Mesenchymal stem cell (in vitro differentiated cells and primary cell): ENCODE measurements around the gene CA10.

Source experiments
- DNase-seq: peaks from one replicate; pipeline ENCODE4 v3.0.0-alpha.2; 2013
- H2AFZ ChIP-seq: one replicate; pipeline ENCODE4 v1.6.1; 2013; ENCODE audit warnings: low read depth, mild to moderate bottlenecking, control low read depth, inconsistent platforms, low read length, moderate library complexity
- H2AK5ac ChIP-seq: 2 replicates; pipeline ENCODE4 v1.6.1; 2013; ENCODE audit warnings: low read length, moderate library complexity, mild to moderate bottlenecking, inconsistent platforms; ENCODE audit not compliant: severe bottlenecking
- H2BK120ac ChIP-seq: one replicate; pipeline ENCODE4 v1.6.1; 2013; ENCODE audit warnings: low read depth, mild to moderate bottlenecking, inconsistent platforms, low read length, moderate library complexity
- H2BK12ac ChIP-seq, 2 experiments: one replicate each; pipeline ENCODE4 v1.6.1; 2013; ENCODE audit warnings: inconsistent platforms in 2 of 2, low read length in 2 of 2, mild to moderate bottlenecking in 2 of 2, moderate library complexity in 2 of 2, control low read depth in 1 of 2
- H2BK15ac ChIP-seq: one replicate; pipeline ENCODE4 v1.6.1; 2013; ENCODE audit warnings: mild to moderate bottlenecking, low read depth, inconsistent platforms; ENCODE audit not compliant: poor library complexity, severe bottlenecking
- H2BK5ac ChIP-seq: 2 replicates; pipeline ENCODE4 v1.6.1; 2013; ENCODE audit warnings: low read depth, mild to moderate bottlenecking, low read length, control low read depth, inconsistent platforms; ENCODE audit not compliant: poor library complexity, severe bottlenecking
- H3K14ac ChIP-seq, 2 experiments: one replicate each; pipeline ENCODE4 v1.6.1; 2013; ENCODE audit warnings: inconsistent platforms in 2 of 2, low read length in 2 of 2, control low read depth in 1 of 2, mild to moderate bottlenecking in 1 of 2, moderate library complexity in 1 of 2
- H3K18ac ChIP-seq, 2 experiments: one replicate each; pipeline ENCODE4 v1.6.1; 2013; ENCODE audit warnings: inconsistent platforms in 2 of 2, low read length in 2 of 2, control low read depth in 1 of 2, low read depth in 1 of 2, mild to moderate bottlenecking in 1 of 2
- H3K23ac ChIP-seq, 2 experiments: one replicate each; pipeline ENCODE4 v1.6.1; 2013; ENCODE audit warnings: inconsistent platforms in 2 of 2, low read length in 2 of 2, mild to moderate bottlenecking in 2 of 2, moderate library complexity in 2 of 2, control low read depth in 1 of 2
- H3K27ac ChIP-seq: 2 replicates; pipeline ENCODE4 v1.5.1; 2013; ENCODE audit warnings: mild to moderate bottlenecking, moderate library complexity, low read length, control low read depth, inconsistent platforms; ENCODE audit not compliant: poor library complexity, severe bottlenecking
- H3K27me3 ChIP-seq, 2 experiments: 2 replicates each; pipeline versions ENCODE4 v1.6.1 to v1.7.0; 2013; ENCODE audit warnings: low read length in 2 of 2, mild to moderate bottlenecking in 2 of 2, moderate library complexity in 2 of 2, control low read depth in 1 of 2, inconsistent platforms in 1 of 2; ENCODE audit not compliant: control insufficient read depth in 1 of 2, insufficient read depth in 1 of 2
- H3K36me3 ChIP-seq, 2 experiments: 2 replicates each; pipeline versions ENCODE4 v1.6.1 to v1.7.0; 2013; ENCODE audit warnings: low read length in 2 of 2, control low read depth in 1 of 2, inconsistent platforms in 1 of 2, low read depth in 1 of 2, mild to moderate bottlenecking in 1 of 2; ENCODE audit not compliant: insufficient read depth in 2 of 2, control insufficient read depth in 1 of 2
- H3K4ac ChIP-seq, 2 experiments: one replicate each; pipeline ENCODE4 v1.6.1; 2013; ENCODE audit warnings: inconsistent platforms in 2 of 2, low read length in 2 of 2, mild to moderate bottlenecking in 2 of 2, moderate library complexity in 2 of 2, control low read depth in 1 of 2, low read depth in 1 of 2
- H3K4me1 ChIP-seq: 2 replicates; pipeline ENCODE4 v1.6.1; 2013; ENCODE audit warnings: low read depth, low read length, control low read depth; ENCODE audit not compliant: control insufficient read depth, insufficient read depth
- H3K4me2 ChIP-seq: 2 replicates; pipeline ENCODE4 v1.6.1; 2013; ENCODE audit warnings: low read length, mild to moderate bottlenecking, inconsistent platforms; ENCODE audit not compliant: poor library complexity, severe bottlenecking
- H3K4me3 ChIP-seq, 2 experiments: 2 replicates each; pipeline versions ENCODE4 v1.5.1 to v1.7.0; 2013; ENCODE audit warnings: low read length in 2 of 2, mild to moderate bottlenecking in 2 of 2, control low read depth in 1 of 2, low read depth in 1 of 2; ENCODE audit not compliant: insufficient read depth in 1 of 2
- H3K79me1 ChIP-seq: replicated peaks from 2 replicates; pipeline ENCODE4 v1.6.1; 2013; ENCODE audit warnings: mild to moderate bottlenecking, control low read depth, low read length, inconsistent platforms; ENCODE audit not compliant: poor library complexity, severe bottlenecking
- H3K9ac ChIP-seq: 2 replicates; pipeline ENCODE4 v1.7.0; 2013; ENCODE audit warnings: mild to moderate bottlenecking, low read length, moderate library complexity
- H3K9me3 ChIP-seq: 2 replicates; pipeline ENCODE4 v1.7.0; 2013; ENCODE audit warnings: mild to moderate bottlenecking, low read length; ENCODE audit not compliant: control insufficient read depth
- H4K8ac ChIP-seq: one replicate; pipeline ENCODE4 v1.6.1; 2013; ENCODE audit warnings: inconsistent platforms, mild to moderate bottlenecking, low read length, moderate library complexity
- H4K91ac ChIP-seq: one replicate; pipeline ENCODE4 v1.6.1; 2013; ENCODE audit warnings: mild to moderate bottlenecking, low read length, inconsistent platforms
- WGBS: methylation state at CpG from one replicate; pipeline ENCODE4 v1.1.7; 2013; ENCODE audit warnings: mixed read lengths; 5-methylcytosine and 5-hydroxymethylcytosine counted together

CA10 gene

DNA sequence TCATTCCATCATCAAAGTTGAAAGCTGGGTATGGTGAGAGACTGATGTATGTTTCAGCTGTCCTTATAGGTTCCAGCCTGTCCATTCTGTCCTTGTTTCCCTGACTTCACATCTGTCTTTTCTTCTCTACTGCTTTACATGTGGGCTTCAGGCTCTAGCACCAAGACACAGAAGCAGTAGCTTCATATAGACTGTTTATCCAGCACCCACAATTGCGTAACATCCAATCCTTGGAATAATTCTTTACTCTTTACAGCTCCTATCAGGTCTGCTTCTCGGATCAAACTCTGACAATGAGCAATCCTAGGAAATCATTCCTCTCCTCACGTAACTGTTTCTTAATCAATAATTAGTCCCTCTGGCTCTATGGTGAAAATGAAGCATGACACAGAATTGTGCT, 158.9 kb downstream of the CA10 start:
- Histone ChIP-seq H2BK120ac (no peak overlapping the region), H4K91ac (no peak overlapping the region), H3K4me1 (no peaks in the 10 kb centered on the region), H3K9me3 (no peaks in the 10 kb centered on the region), H3K18ac (no peak overlapping the region), H2AK5ac (no peak overlapping the region), H3K27ac (no peak overlapping the region), H3K23ac (no peak overlapping the region), H3K9ac (no peak overlapping the region), H2BK5ac (no peak overlapping the region), H3K36me3 (no peaks in the 10 kb centered on the region), H3K27me3 (no peaks in the 10 kb centered on the region), H3K79me1 (no peaks in the 10 kb centered on the region), H3K4me3 (no peak overlapping the region), H3K4ac (no peak overlapping the region), H3K4me2 (no peak overlapping the region), H3K14ac (no peak overlapping the region), H4K8ac (no peak overlapping the region), H2BK12ac (no peak overlapping the region), H2AFZ (no peak overlapping the region), H2BK15ac (no peak overlapping the region)
- 66% methylated on average over 2 of the region's 3 CpGs for WGBS
- DNase-seq: no peak

DNA sequence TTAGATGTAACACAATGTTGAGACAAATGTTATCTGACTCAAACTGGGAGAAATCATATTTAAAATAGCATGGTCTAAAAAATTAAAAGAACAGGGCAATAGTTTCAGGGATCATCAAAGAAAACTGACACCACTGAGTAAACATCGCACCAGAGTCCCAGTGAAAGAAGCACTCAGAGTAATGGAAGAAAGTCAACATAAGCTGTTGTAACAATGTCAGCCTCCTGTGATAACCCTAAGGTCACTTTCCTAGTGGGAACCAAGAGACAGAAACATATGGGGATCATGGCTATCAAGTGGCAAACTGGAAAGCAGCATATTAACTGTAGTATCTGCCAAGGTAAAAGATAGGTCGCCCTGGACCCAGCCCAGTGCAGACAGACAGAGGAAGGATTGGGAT, 160.8 kb downstream of the CA10 start:
- H3K9me3 ChIP-seq: no peaks in the 10 kb centered on the region
- no peak overlapping the region for H3K4ac ChIP-seq
- no peaks in the 10 kb centered on the region for H3K36me3 ChIP-seq
- no peak overlapping the region for H2BK15ac ChIP-seq
- no peak overlapping the region for H3K4me3 ChIP-seq
- DNase-seq: no peak
- no peak overlapping the region for H3K18ac ChIP-seq
- no peaks in the 10 kb centered on the region for H3K27me3 ChIP-seq
- H3K4me1 ChIP-seq: no peaks in the 10 kb centered on the region
- no peak overlapping the region for H3K4me2 ChIP-seq
- no peak overlapping the region for H2BK5ac ChIP-seq
- H3K23ac ChIP-seq: no peak overlapping the region
- H2BK120ac ChIP-seq: no peak overlapping the region
- no peak overlapping the region for H3K14ac ChIP-seq
- H2BK12ac ChIP-seq: no peak overlapping the region
- H3K79me1 ChIP-seq: no peaks in the 10 kb centered on the region
- H4K8ac ChIP-seq: no peak overlapping the region
- H3K9ac ChIP-seq: no peak overlapping the region
- H2AK5ac ChIP-seq: no peak overlapping the region
- H4K91ac ChIP-seq: no peak overlapping the region
- H2AFZ ChIP-seq: no peak overlapping the region
- no peak overlapping the region for H3K27ac ChIP-seq
- 75% methylated on average over 2 of the region's 2 CpGs for WGBS

DNA sequence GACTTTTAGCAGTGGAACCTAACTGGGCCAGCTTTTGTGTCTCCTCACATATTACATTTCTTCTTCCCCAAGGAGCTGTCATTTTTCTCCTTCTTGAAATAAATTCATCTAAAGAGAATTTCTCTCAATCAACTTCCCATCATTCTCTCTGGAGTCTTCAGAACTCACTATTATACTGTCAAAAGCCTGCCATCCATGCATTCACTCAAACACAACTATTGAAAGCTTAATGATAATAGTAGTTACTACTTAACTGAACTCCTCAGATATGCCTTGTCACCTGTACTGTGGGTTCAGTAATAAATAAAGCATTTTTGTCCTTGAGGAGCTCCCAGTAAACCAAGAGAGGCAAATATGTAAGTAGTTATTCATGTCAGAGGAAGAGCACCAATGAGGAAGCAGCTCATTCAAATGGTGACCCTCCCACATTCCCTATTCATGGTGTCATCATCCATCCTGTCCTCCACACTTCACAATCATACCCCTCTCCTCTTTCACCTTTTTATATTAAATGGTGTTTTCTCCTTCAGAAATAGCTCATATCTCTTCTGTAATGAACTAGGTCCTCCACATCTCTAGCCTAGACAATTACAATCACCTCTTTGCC, 162.6 kb downstream of the CA10 start:
- Histone ChIP-seq H2BK120ac (no peak overlapping the region), H2AK5ac (no peak overlapping the region), H3K4me2 (no peak overlapping the region), H3K4me3 (no peak overlapping the region), H2AFZ (no peak overlapping the region), H4K8ac (no peak overlapping the region), H2BK5ac (no peak overlapping the region), H2BK15ac (no peak overlapping the region), H2BK12ac (no peak overlapping the region), H3K23ac (no peak overlapping the region), H3K9ac (no peak overlapping the region), H3K4me1 (no peaks in the 10 kb centered on the region), H3K79me1 (no peaks in the 10 kb centered on the region), H3K9me3 (no peaks in the 10 kb centered on the region), H3K36me3 (no peaks in the 10 kb centered on the region), H3K27me3 (no peaks in the 10 kb centered on the region), H3K4ac (no peak overlapping the region), H3K18ac (no peak overlapping the region), H3K27ac (no peak overlapping the region), H3K14ac (no peak overlapping the region), H4K91ac (no peak overlapping the region)
- no peak for DNase-seq

DNA sequence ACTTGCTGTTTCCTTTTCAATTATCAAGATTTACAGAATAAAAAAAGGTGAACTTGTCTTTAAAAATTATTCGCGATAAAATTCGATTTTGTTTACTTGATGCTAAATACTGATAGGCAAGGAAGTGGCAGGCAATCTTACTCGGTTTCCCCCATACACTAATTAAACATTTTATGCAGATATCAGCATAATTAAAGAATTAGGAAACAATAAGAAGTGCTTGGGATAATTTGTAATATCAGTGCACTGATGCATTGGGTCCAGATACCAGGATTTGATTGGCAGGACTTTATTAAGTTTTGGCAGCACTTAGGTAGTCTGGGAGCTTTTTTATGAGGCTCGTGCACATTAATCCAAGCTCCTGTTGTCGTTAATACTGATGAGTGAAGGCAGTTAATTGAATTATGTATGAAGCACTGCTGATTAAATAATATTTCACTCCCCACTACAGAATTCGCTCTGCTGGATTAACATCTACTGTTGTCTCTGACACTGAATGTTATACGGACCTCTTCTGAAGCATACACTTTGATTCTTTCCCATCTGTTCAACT, 165.6 kb downstream of the CA10 start:
- Histone ChIP-seq H3K18ac (no peak overlapping the region), H2AFZ (no peak overlapping the region), H3K9me3 (no peaks in the 10 kb centered on the region), H3K36me3 (no peaks in the 10 kb centered on the region), H2BK12ac (no peak overlapping the region), H2BK15ac (no peak overlapping the region), H3K27me3 (no peaks in the 10 kb centered on the region), H4K8ac (no peak overlapping the region), H3K4me1 (no peaks in the 10 kb centered on the region), H2BK120ac (no peak overlapping the region), H3K4me2 (no peak overlapping the region), H3K4ac (no peak overlapping the region), H3K23ac (no peak overlapping the region), H2BK5ac (no peak overlapping the region), H3K79me1 (no peaks in the 10 kb centered on the region), H3K14ac (no peak overlapping the region), H4K91ac (no peak overlapping the region), H3K9ac (no peak overlapping the region), H3K27ac (no peak overlapping the region), H3K4me3 (no peak overlapping the region), H2AK5ac (no peak overlapping the region)
- 84% methylated on average over 2 of the region's 8 CpGs for WGBS
- DNase-seq: no peak
